Femur (tissue), 1 donor: ENCODE data around the gene BTBD18.

Source experiments
- DNase-seq: peaks from one replicate; pipeline ENCODE4 v3.0.0-alpha.2; 2017

The BTBD18 gene, protein sequence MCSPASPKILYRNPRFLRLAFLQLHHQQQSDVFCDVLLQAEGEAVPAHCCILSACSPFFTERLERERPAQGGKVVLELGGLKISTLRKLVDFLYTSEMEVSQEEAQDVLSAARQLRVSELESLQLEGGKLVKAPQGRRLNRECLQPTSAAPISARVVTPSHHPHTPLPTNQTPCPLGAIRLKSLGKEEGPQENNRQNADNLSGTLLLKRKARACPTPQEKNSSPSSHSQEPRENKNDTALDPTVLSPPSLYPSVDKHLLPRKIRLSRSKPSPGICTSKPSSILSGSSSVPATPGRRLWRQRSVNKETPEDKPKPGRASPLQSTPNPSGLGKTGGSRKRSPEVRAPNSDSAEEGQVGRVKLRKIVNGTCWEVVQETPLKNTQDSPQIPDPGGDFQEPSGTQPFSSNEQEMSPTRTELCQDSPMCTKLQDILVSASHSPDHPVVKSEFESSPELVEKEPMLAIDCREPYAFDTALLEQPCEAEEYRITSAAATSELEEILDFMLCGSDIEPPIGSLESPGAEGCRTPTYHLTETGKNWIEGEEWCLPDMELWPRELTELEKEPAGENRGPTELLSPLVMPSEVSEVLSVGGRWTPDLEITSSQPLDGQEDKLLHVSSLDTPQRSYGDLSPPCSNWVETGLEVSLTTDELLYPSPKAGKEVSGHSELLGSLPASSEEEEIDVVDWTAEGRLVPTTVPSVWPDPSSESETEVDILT

DNA sequence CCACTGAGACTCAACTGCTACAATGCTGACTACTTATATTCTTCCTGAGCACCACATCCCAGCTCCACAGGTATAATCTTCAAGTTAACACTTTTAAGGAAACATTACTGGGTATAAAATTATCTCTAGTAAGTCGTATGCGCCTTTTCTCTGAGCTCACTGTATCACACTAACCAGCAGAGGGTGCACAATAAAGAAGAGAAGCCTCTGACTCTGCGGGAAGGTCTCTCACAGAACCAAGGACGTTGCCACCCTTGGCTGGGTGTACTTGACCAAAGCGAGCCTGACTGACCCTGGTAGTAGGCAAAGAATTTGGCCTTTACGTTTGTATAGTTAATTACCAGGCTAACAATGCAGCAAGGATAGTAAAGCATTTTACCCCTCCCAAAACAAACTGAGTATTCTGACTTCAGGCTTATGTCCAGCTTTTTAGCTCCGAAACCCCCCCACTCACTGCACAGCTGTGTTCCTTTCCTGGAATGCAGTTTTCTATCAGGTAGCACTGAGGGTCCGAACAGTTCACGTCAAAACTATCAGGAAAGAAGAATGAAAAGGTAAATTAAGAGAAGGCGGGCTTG, at the start of gene BTBD18:
Gene BTBD18, minus strand, starts transcription at position 144 of the 578 bp plus-strand sequence. CDS start 631 bp downstream, outside the sequence.
- DNase-seq = no peak

DNA sequence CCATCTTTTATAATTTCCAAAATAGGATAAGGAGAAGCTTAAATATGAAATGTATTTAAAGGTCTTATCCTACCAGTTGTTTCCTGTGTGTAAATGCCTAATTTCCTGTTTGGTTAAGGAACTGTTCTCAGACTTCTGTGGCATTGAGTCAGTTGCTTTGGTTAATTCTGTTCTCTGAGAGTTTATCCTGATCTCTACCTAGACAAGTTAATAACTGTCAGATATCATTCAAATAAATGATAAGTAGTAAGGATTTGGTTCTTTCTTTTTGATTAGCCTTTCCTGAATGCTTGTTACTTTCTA, 49.5 kb upstream of the BTBD18 start:
- no peak for DNase-seq

DNA sequence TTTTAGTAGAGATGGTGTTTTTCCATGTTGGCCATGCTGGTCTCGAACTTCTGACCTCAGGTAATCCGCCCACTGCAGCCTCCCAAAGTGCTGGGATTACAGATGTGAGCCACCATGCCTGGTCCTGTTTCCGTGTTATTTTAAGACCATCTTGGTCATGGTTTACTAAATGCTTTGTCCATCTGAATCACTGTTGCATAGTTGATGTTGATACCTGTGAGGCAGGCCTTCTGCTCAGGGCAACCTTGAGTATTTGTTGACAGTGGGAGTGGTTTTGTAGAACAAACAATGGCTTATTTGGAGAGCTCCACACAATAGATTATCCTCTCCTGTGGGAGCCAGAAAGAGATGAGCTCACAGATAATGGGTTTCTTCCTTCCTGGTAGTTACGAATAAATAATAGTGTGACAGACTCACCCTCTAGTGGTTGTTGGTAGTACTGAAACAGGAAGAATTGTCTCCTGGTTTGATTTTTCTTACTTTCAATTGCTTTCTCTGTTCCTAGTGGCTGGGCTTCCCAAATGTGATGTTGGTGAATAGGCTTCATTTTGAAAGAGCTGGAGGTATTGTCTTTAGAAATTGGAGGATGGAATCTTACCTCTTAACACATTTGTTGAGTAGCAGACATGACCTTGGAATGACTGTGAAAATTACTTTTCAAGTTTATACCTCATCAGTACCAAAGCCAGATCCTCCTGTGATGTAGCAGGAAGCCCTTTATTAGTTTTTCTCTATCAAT, 49.0 kb upstream of the BTBD18 start:
- DNase-seq = no peak

DNA sequence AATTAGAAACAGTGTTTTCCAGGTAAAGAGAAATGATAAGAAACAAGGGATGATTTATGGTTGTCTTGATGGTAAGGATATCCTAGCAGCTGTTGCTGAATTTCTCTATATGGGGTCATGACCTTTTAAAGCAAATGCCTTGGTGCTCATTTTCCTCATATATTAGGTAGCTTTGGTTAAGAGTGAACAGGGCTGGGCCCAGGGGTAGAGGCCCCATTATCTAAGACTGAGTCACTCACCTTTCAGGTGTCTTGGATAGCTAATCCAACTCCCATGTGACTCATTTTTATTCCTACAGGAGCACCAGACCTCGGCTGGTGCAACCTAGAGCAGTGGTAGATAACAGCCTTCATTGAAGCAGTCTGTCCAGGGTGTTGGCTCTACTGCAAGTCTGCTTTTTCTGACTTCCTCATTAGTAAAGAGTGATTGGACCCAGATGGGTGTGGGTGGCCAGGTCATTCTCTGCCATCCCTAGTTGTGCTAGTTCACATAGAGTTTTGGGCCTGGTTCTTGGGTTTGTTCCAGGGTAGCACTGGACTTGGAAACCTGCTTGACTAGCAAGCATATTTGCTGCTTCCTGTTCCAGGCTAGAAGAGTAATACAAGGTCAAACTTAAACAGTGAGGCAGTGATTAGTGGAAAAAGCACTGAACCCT, 47.4 kb upstream of the BTBD18 start:
- DNase-seq = no peak

DNA sequence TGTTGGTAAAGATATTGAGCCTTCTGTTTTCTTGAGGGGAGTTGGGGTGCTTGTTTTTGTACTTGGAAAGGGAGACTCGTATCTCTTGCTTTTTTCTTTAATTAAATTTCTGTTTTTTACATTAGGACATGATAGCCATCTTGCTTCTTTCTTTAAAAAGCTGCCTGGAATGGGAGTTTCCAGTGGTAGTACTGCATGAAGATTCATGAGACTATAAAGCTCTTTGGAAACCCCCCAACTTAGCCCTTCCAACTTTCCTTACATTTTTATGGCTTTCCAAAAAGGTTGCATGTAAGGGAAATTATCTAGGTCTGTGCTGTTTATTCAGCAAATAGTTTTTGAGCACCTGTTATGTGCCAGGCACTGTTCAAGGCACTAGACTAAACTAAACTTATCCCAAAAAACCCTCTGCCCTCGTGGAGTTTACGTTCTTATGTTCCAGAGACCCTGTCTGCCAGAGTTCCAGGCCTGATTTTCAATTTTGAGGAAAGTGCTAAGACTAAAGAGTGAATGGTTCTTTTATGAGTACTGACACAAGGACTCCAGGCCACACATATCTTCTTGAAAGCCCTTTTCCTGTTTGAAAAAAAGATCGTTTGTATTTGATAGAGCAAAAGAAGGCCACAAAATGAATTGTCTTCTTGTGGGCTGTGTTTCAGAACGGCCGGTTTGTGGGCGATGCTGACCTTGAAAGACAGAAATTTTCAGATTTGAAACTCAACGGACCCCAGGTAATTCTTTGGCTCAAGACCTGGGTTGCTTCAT, 41.9 kb upstream of the BTBD18 start:
- no peak for DNase-seq

DNA sequence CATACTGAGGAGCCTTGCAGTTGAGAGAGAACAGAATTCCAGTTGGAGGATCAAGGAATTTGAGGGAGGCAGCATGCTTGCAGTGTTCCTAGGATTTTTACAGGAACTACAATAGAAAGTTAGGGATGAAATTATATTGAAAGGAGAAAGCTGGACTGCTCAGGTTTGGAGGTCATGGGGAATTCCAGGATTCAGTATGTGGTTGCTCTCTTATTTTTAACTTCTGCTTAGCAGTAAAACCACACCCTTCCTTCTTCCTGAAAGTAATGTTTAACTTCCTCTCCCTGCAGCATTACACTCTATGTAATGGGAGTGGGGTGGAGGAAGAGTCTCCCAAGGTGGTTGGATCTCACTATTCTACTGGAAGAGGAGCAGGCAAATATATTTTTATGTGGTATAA, 41.3 kb upstream of the BTBD18 start:
- DNase-seq = no peak

DNA sequence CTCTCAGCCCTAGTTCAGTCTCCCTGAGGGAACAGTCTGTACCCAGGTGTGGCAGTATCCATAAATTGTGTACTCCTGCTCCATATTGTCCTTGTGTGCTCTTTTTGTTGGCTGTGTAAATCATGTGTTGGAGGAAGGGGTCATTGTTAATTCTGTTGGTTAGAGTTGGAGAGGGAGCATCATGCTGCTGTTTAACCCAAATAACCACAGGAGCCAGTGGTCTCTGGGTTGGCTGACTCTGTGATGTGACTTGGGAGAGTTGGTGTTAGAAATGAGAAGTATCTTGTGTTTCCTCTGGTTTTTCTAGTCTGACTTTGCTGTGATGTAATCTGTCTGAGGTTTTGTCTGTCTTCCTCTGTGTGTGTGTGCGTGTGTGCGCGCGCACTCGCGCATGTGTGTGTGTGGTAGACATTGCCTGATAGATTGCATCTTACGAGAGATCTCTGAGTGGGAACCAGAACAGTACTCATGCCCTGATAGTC, 40.5 kb upstream of the BTBD18 start:
- peak; percentile 73 for DNase-seq

DNA sequence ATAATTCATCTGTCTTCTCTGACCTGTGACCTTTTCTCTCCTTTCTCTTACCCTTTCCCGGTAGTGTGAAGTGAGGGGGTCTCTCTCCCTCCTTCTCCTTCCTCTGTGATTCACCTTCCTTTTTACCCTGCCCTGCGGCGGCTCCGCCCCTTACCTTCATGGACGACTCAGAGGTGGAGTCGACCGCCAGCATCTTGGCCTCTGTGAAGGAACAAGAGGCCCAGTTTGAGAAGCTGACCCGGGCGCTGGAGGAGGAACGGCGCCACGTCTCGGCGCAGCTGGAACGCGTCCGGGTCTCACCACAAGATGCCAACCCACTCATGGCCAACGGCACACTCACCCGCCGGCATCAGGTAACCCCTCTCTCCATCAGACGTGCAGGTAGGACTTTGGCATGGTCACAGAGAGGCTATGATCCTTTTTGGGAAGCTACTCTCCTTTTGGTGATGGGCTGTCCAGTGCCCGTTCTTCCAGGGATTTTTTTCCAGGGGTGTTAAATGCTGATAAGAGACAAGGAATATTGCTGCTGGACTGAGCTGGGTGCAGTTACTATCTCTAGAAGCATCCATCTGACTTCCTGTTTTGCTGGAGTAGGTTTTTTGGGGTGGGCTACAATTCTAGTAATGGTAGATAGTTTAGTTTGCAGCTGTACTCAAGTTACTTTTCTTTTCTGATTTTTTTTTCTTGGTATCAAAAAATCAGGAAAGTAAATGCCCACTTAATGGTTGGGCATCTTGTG, 39.9 kb upstream of the BTBD18 start:
- no peak for DNase-seq

DNA sequence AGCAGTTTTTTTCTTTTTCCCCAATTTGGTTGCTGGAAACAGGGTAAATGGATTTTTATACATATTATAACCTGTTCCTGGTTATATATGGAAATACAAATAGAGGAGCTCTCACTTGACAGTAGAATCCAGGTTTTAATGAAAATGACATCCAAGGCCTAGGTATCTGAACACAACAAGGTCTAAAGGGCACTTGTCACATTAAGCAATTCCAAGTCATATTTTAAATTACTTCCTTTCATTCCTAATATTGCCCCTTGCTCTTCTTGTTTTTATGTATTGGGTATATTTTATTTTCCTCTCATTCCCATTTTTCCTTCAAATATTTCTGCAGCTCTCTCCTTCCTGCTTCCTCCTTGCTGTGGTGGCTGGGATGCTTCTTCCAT, 37.1 kb upstream of the BTBD18 start:
- DNase-seq = no peak

DNA sequence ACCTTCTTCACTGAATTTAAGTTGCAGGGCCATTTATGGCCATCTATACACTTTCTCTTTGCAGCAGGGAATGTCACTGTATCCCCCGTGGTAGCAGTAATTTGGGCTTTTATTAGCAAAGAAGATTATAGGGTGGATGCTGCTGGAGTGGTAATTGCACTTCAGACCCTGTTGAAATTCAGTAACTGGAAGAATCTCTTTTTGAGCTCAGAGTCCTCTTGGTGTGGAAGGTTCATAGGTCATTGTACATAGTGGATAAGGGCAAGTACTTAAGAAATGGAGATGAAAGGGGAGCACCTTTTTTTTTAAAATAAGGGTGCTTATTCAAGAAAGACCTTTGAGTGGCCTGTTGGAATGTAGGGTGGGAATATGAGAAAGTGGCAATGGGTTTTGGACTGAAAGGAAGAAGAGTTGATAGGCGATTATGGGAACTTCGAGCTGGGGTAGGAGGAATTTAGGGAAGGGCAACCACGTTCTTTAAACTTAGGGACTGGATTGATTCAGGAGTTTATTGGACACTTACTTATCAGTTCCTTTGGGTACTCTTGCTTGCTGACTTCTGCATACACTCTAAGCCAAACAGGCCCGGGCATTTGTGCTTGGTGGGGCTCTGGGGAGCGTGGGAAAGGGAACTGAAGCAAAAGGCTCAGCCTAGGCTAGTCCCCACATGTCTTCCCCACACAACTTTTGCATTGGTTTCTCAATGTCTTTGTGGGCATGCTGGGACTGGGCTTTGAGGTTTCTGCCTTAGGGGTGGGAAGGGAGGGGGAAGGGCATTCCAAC, 36.5 kb upstream of the BTBD18 start:
- DNase-seq = peak; percentile 48

DNA sequence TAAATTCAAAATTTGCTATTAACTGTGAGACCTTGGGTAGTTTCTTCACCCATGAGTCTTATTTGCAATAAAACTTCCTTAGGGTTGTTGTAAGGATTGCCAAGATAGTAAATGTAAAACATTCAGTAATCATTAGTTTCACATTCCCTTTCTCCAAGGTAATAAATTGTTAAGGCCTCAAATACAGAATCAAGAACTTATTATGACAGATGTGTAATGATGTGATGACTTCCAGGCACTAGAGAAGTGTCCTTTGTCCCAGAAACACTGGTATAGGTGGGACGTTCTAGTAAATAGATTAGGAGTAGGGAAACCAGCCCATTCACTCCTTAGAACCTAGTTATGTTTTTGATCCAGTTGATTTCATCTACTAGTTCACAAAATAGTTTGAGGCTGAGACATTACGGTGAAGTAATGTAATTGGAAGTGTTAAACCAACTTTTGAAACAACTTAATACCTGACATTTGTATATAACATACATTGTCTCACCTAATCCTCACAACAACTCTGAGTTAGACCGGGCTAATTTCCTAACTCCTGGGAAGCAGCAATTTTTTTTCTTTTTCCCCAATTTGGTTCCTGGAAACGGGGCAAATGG, 35.5 kb upstream of the BTBD18 start:
- no peak for DNase-seq

DNA sequence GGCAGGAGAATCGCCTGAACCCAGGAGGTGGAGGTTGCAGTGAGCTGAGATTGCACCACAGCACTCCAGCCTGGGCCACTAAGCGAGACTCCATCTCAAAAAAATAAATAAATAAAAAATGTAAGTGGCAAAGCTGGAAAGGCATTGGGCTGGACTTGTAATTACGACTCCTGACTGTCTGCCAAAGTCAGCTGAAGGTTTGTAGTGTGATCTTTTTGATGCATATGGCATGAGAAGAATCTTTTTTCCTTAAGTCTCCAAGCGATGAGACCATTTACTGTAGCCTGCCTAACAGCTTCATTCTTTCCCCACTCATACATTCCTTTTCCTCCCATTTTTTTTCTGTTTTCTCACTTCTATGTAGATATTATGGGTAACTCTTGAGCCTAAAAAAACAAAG, 34.8 kb upstream of the BTBD18 start:
- no peak for DNase-seq

DNA sequence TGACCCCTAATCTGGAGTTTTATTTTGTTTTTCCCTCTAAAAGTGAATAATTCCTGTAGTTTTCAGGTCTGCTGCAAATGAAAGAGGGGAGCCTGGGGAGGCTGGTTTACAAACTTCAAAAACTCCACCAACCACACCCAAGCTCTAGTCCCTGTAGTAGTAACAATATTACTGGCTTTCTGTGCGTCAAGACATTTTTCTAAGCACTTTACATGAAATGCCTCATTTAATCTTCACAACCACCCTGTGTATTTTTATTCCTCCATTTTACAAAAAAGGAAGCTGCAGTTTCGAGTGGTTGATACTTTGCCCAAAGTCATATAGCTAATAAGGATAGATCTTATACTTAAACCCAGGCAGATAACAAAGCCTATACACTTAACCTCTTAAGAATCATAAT, 33.5 kb upstream of the BTBD18 start:
- no peak for DNase-seq

DNA sequence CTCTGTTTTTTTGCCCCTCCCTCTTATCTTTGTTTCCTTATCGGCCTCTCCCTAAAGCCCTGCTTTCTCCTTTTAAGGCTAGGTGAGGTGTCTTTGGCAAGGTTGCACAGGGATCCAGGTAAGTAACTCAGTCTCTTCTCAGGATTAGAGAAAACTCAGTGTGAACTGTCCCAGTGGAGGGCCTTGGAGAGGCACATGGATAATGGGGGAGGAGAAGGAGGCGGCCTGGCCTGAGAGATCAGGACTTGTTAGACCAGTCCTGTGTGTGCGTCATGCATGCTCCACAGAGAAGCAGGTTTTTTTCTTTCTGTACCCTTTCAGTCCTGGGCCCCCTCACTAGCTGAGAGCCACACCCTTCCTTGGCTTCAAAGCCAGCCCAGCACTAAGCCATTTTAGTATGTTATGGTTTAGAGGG, 29.9 kb upstream of the BTBD18 start:
- no peak for DNase-seq

DNA sequence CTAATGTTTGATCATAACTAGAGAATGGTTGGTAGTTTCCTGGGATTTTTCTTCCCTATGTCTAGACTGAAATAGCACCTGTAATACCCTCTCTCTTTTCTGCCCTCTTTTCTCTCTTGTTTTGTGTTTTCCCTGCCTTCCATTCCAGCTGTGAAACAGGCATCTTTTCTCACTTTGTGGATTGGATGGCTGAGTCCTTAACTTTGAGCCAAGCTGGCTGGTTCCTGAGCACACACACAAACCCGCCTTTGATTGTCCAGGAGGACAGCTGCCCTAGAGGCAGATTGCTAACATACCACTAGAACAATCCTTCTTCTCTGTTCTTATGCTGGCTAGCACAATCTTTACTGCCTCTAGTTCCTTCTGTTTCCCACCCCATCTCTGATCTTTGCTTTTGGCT, 27.7 kb upstream of the BTBD18 start:
- no peak for DNase-seq

DNA sequence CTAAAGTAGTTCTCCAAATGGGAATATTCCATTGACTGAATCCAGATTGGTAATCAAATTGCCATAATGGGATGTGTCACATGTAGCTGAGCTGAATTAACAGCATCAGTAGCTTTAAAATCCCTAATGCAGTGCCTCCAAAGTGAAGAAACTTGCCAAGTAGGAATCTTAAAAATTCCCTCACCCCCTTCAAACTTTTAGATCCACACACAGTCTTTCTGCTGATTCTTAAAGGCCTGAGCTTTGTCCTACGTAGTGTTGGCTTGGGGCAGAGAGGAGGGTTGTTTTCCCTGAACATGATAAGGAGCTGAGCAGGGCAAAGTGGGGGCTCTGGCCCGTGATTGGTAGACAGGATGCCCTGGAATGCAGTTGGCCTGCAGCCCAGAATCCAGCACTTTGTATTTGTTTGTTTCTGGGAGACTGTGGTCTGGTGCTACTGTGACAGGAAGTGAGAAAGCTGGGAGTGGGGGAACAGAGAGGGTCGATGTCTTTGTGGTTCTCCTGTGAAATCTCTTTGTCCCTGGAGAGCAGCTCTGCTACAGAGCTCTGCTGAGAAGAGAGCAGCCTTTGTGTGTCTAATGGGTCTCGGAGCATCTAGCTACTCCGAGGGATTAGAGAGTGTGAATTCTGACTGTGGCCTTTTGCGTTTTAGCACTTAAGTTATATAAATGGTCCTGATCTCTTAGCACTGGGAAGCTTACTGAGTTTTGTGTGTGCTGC, 26.9 kb upstream of the BTBD18 start:
- peak; percentile 95 for DNase-seq

DNA sequence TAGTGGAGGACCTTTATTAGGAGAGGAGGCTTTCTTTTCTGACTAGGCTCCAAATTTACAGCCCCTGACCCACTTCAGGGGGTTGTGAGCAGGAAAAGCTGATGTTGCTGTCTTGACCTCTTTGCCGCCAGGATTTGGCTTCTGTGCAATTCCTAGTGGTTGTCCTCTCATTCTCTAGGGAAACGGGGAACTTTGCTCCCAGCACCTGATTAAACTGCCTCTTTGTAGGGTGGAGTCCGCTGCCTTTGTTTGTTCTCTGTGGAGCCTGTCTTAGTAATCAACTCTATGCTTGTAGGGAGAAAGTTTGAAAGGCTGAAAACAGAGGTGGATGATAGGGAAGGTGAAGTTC, 26.3 kb upstream of the BTBD18 start:
- DNase-seq = no peak

DNA sequence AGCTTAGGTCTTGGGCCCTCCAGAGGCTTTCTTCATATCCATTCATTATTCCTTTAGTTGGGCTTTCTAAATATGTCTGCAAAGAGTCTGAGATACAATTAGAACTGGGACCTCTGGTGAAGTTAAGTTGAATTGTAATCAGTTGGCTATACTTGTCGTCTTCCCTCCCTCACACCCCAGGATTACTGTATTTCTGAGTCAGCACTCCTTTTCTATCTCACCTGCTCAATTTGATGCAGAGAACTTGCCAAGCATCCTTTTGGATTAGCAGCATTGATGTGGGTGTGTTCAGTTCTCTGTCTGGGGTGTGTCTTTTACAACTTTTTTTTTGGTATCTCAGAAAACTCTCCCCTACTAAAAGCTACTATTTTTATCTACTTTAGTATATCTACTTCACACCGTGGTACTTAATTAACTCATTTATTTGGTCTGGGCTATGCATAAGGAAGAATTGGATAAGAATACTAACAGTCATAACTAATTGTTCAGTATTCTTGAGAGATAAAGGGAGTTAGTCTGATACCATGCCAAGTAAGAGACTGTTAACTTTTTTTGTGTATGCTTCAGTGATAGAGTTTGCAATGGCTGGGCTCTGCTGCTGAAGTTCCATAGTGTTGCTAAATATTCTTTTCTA, 25.1 kb upstream of the BTBD18 start:
- DNase-seq = no peak

DNA sequence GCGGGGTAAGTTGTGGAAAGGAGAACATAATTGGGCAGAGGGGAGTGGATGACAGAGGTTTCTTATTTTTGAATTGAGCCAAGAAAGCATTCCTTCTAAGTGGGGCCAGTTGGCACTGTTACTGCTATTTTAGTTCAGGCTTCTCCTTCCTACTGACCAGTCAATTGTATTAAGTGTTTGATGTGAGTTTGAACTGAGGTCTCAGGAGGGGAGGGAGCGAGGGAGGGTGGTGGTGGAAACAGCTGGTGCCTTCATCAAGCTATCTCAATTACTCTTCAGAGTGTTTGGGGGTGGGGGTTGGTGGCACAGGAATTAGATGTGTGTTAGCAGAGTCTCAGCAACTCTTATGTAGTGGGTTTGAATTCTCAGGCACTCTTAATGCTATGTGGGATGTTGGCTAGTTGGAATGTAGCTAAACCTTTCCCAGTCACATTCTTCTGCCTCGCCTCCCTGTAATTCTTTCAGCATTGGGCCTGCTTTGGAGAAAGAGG, 24.5 kb upstream of the BTBD18 start:
- peak; percentile 57 for DNase-seq
